GM18505 (cell line): ENCODE data around the gene SPTA1.
"Not testable (repeated sequence)": the region's sequence is repeated elsewhere in the genome, so short reads cannot be mapped to it uniquely, and the experiment has no call there.

Experiments
- ATAC-seq: cut with Tn5 transposase; IDR thresholded peaks from one replicate; pipeline ENCODE4 v1.9.1; 2021; ENCODE audit not compliant: unreplicated experiment
- POLR2A ChIP-seq: IDR thresholded peaks from 4 replicates; pipeline ENCODE4 v1.6.1; 2011; ENCODE audit warnings: borderline replicate concordance; ENCODE audit not compliant: insufficient read depth, insufficient read length; ENCODE audit errors: extremely low read depth

The SPTA1 gene

DNA sequence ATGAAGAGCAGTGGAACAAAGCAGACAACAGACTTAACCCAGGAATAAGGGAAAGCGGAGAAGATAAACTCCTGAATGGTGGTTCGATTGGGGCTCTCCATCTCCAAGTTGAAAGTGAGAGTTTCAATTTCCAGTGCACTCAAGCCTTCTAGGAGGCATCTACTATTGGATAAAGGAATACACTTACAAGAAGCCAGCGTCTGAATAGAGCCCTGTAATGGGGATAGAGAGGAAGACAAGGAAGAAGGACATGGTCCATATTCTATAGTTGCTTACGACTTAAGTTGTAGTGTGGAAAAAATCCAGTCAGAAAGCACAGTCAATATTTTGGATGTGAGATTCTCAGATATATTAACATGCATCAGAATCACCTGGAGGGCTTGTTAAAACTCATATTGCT lies 14.0 kb upstream of the SPTA1 start, which contains the start of gene OR6K2:
TSS of gene OR6K2 (minus strand) at position 101 of the 400 bp plus-strand sequence. CDS start at position 101, 0 bp downstream.
- no peak for ATAC-seq
- TF ChIP-seq POLR2A: no peak

- no peak for TF ChIP-seq POLR2A
These were observed 8.1 kb upstream of the SPTA1 start for GRCh38 chr1:158694596-158694995.

DNA sequence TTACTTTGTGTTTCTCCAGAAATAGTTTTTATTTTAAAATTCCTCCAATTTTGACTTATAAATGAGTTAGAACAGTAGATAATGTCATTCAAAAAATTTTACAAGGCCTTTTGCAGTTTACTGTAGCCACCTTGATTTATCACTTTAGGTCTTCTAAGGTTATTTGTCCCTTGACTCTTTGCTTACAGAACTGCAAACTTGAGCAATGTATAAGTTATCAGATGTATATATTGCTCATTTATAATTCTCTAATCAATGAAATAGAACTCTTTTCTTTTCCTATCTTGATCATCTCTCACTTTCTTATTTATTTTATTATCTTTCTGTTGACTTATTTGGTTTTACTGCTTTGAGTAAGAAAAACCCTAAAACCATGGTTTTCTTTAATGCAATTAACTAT lies 5.8 kb upstream of the SPTA1 start:
- ATAC-seq: no peak
- no peak for TF ChIP-seq POLR2A

More at GRCh38 chr1:158694596-158694995, 8.1 kb upstream of the SPTA1 start:
- no peak for ATAC-seq

- TF ChIP-seq POLR2A: no peak
- no peak for ATAC-seq
These were observed 5.4 kb upstream of the SPTA1 start for GRCh38 chr1:158691907-158692306.

- not testable (repeated sequence) for ATAC-seq
These were observed 4.6 kb upstream of the SPTA1 start for GRCh38 chr1:158691149-158691548.

DNA sequence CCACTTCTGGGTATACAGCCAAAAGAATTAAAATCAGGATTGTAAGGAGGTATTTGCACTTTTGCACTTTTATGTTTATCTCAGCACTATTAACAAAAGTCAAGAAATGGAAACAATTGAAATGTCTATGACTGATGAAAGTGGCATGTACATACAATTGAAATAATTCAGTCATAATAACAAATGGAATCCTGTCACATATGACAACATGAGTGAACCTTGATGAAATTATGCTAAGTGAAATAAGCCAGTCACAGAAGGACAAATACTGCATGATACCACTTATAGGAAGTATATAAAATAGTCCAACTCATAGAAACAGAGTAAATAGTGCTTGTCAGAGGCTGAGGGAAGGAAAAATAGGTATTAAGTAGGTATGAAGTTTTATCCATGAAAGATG lies 3.4 kb upstream of the SPTA1 start:
- no peak for TF ChIP-seq POLR2A
- ATAC-seq: no peak

DNA sequence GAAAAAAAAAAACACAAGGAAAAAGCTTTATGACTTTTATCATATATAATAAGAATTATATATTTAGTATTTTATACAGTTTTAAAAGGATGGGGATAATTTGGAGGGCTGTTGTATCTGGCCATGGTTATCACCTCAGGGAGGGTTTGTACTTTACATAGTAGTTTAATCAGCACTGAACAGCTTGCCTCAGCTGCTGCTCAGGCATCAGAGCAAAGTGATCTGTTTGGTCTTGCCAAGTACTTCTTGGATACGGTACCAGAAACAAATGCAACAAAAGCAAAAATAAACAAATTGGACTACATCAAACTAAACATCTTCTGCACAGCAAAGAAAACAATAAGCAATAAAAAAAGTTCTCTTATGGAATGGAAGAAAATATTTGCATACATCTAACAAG lies 2.6 kb upstream of the SPTA1 start:
- TF ChIP-seq POLR2A: no peak
- ATAC-seq: no peak

GRCh38 chr1:158688343-158688742 lies 1.8 kb upstream of the SPTA1 start:
- not testable (repeated sequence) for ATAC-seq

GRCh38 chr1:158687037-158687436 lies 522 bp upstream of the SPTA1 start:
- no peak for ATAC-seq
- TF ChIP-seq POLR2A: no peak

DNA sequence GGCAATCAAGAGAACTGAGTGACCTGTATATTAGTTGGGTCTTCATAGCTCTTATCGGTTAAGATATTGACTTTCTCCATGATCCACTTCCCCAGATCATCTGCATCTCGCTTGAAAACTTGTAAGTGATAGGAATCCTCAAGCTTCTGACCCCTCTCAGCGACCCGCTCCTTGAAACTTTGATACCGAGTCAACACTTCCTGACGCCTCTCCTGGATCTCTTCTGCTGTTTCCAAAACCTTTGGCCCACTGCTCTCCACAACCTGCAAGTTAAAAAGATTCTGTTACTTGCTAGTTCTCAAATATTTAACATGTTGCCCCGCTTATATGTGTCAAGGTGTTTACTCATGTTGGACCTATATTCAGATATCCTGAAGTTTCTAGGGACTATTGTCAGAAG lies 1.4 kb downstream of the SPTA1 start:
- no peak for TF ChIP-seq POLR2A
- ATAC-seq: no peak

DNA sequence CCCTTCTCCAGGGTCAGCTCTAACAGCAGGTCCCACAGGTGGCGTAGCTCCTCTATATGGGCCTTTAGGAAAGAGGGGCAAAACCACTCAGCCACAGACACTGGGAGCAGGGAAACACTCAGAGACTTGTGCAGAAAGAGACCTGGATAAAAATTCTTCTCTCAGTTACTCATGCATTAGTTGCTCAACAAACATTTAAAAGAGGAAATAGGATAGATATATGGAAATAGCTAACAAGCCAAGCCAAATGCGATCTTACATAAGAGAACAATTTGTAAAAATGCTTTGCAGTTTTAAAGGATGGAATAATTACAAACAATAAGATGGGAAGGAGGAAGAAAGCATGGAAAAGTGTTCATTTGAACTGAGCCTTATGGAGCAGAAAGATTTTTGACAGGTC lies 4.9 kb downstream of the SPTA1 start:
- ATAC-seq: no peak
- no peak for TF ChIP-seq POLR2A

GRCh38 chr1:158679289-158679688 lies 7.2 kb downstream of the SPTA1 start:
- no peak for ATAC-seq
- TF ChIP-seq POLR2A: no peak

DNA sequence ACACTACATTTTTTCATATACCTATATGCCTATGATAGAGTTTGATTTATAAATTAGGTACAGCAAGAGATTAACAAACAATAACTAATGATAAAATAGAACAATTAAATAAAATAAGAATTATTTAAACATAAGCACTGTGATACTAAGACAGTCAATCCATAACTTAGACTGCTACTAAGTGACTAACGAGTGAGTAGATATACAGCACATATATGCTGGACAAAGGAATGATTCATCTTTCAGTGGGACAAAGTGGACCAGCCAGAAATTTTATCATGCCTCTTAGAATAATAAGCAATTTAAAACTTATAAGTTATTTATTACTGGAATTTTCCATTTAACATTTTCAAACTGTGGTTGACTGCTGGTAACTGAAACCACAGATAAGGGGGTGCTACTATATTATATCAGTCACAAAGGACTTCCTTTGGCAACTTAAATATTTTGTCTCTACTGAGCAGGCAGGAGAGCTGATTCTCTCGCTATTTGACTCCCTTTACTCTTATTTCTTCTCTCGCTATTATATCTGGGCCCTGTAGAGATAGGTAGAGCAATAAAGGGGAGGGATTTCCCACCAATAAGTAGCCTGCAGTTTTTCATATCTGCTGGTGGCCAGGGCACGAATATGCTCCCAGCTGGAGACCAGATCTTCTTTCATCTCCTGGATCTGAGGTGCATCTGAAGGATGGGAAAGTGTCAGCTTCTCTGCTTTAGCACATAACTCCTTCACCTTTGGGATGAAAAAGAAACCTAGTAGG lies 10.8 kb downstream of the SPTA1 start:
- no peak for ATAC-seq
- TF ChIP-seq POLR2A: no peak

GRCh38 chr1:158674302-158674701 lies 12.2 kb downstream of the SPTA1 start:
- no peak for TF ChIP-seq POLR2A
- no peak for ATAC-seq

GRCh38 chr1:158666037-158666436 lies 20.5 kb downstream of the SPTA1 start:
- ATAC-seq: no peak

More at GRCh38 chr1:158666037-158666436, 20.5 kb downstream of the SPTA1 start:
- no peak for TF ChIP-seq POLR2A
